ENCODE data around the gene TRIP12. TPM values are rescaled to one million over a fixed set of nuclear protein-coding genes. Genes with fewer than 3 reads are reported as not detected.
"Not testable (repeated sequence)": the region's sequence is repeated elsewhere in the genome, so short reads cannot be mapped to it uniquely, and the experiment has no call there.

The TRIP12 gene
- polyA plus RNA-seq, 4 donors = 16.8 to 93.9 (median 25.8) TPM

- 14 to 48% (median 39%) methylated on average over 1 of the region's 1 CpG for WGBS, 3 donors
- Histone ChIP-seq H3K9me3 (ENCODE audit: control insufficient read depth in 2 of 2, insufficient read depth in 1 of 2, low read depth in 1 of 2, low read length in 1 of 2) (no peaks in the 10 kb centered on the region), H3K4me3 (ENCODE audit: low read depth in 1 of 3, low read length in 3 of 3) (no peak overlapping the region), H3K27ac (ENCODE audit: low read depth in 1 of 3, low read length in 2 of 3) (no peak overlapping the region), H3K4me1 (ENCODE audit: control insufficient read depth in 3 of 3, insufficient read depth in 2 of 3, low read depth in 1 of 3, low read length in 2 of 3) (peaks cover 0 to 2% (median 2%) of the 10 kb centered on the region in 3 donors), H3K27me3 (ENCODE audit: control insufficient read depth in 3 of 3, insufficient read depth in 3 of 3, low read length in 3 of 3) (no peaks in the 10 kb centered on the region), H3K36me3 (ENCODE audit: control insufficient read depth in 3 of 3, insufficient read depth in 2 of 3, low read depth in 1 of 3, low read length in 3 of 3) (peaks cover 0 to 24% (median 5%) of the 10 kb centered on the region in 3 donors)
- DNase-seq (peak; percentile 41 to 70), FAIRE-seq (no peak)
Observed at GRCh38 chr2:229910832-229911412, 10.9 kb downstream of the TRIP12 start.

GRCh38 chr2:229910147-229910831 lies 11.5 kb downstream of the TRIP12 start:
- DNase-seq (no peak), FAIRE-seq (peak; percentile 19)
- H3K36me3 ChIP-seq (ENCODE audit: control insufficient read depth in 3 of 3, insufficient read depth in 2 of 3, low read depth in 1 of 3, low read length in 3 of 3) = peaks cover 0 to 24% (median 5%) of the 10 kb centered on the region in 3 donors
- no peak overlapping the region for H3K4me3 ChIP-seq (ENCODE audit: low read depth in 1 of 3, low read length in 3 of 3)
- 82 to 90% (median 84%) methylated on average over 1 of the region's 1 CpG for WGBS, 3 donors
- H3K27me3 ChIP-seq (ENCODE audit: control insufficient read depth in 3 of 3, insufficient read depth in 3 of 3, low read length in 3 of 3) = no peaks in the 10 kb centered on the region
- H3K27ac ChIP-seq (ENCODE audit: low read depth in 1 of 3, low read length in 2 of 3) = no peak overlapping the region
- H3K4me1 ChIP-seq (ENCODE audit: control insufficient read depth in 3 of 3, insufficient read depth in 2 of 3, low read depth in 1 of 3, low read length in 2 of 3) = peaks cover 0 to 2% (median 2%) of the 10 kb centered on the region in 3 donors
- H3K9me3 ChIP-seq (ENCODE audit: control insufficient read depth in 2 of 2, insufficient read depth in 1 of 2, low read depth in 1 of 2, low read length in 1 of 2) = no peaks in the 10 kb centered on the region

- Histone ChIP-seq H3K27me3 (ENCODE audit: control insufficient read depth in 3 of 3, insufficient read depth in 3 of 3, low read length in 3 of 3) (no peaks in the 10 kb centered on the region), H3K9me3 (ENCODE audit: control insufficient read depth in 2 of 2, insufficient read depth in 1 of 2, low read depth in 1 of 2, low read length in 1 of 2) (no peaks in the 10 kb centered on the region), H3K4me3 (ENCODE audit: low read depth in 1 of 3, low read length in 3 of 3) (no peak overlapping the region), H3K36me3 (ENCODE audit: control insufficient read depth in 3 of 3, insufficient read depth in 2 of 3, low read depth in 1 of 3, low read length in 3 of 3) (peaks cover 0 to 21% (median 5%) of the 10 kb centered on the region in 3 donors), H3K4me1 (ENCODE audit: control insufficient read depth in 3 of 3, insufficient read depth in 2 of 3, low read depth in 1 of 3, low read length in 2 of 3) (peaks cover 0 to 2% (median 0%) of the 10 kb centered on the region in 3 donors), H3K27ac (ENCODE audit: low read depth in 1 of 3, low read length in 2 of 3) (no peak overlapping the region)
- DNase-seq = peak in 1 of 2 donors; percentile 25
- no peak for FAIRE-seq
- 49 to 62% (median 53%) methylated on average over 2 of the region's 2 CpGs for WGBS, 3 donors
Observed at GRCh38 chr2:229909090-229909489, 12.7 kb downstream of the TRIP12 start.

GRCh38 chr2:229905601-229906000 lies 16.2 kb downstream of the TRIP12 start:
- no peaks in the 10 kb centered on the region for H3K27me3 ChIP-seq (ENCODE audit: control insufficient read depth in 3 of 3, insufficient read depth in 3 of 3, low read length in 3 of 3)
- H3K27ac ChIP-seq (ENCODE audit: low read depth in 1 of 3, low read length in 2 of 3) = no peak overlapping the region
- WGBS, 3 donors = 76 to 95% (median 87%) methylated on average over 2 of the region's 2 CpGs
- no peaks in the 10 kb centered on the region for H3K9me3 ChIP-seq (ENCODE audit: control insufficient read depth in 2 of 2, insufficient read depth in 1 of 2, low read depth in 1 of 2, low read length in 1 of 2)
- peaks cover 0 to 4% (median 0%) of the 10 kb centered on the region in 3 donors for H3K4me1 ChIP-seq (ENCODE audit: control insufficient read depth in 3 of 3, insufficient read depth in 2 of 3, low read depth in 1 of 3, low read length in 2 of 3)
- FAIRE-seq (no peak), DNase-seq (no peak)
- H3K4me3 ChIP-seq (ENCODE audit: low read depth in 1 of 3, low read length in 3 of 3) = no peak overlapping the region
- H3K36me3 ChIP-seq (ENCODE audit: control insufficient read depth in 3 of 3, insufficient read depth in 2 of 3, low read depth in 1 of 3, low read length in 3 of 3) = peaks cover 0 to 35% (median 9%) of the 10 kb centered on the region in 3 donors

GRCh38 chr2:229903037-229903436 lies 18.8 kb downstream of the TRIP12 start:
- peaks cover 0 to 27% (median 9%) of the 10 kb centered on the region in 3 donors for H3K36me3 ChIP-seq (ENCODE audit: control insufficient read depth in 3 of 3, insufficient read depth in 2 of 3, low read depth in 1 of 3, low read length in 3 of 3)
- no peak for DNase-seq

GRCh38 chr2:229901819-229902218 lies 20.0 kb downstream of the TRIP12 start:
- no peaks in the 10 kb centered on the region for H3K9me3 ChIP-seq (ENCODE audit: control insufficient read depth in 2 of 2, insufficient read depth in 1 of 2, low read depth in 1 of 2, low read length in 1 of 2)
- no peak overlapping the region for H3K27ac ChIP-seq (ENCODE audit: low read depth in 1 of 3, low read length in 2 of 3)
- no peak for FAIRE-seq

More at GRCh38 chr2:229903037-229903436, 18.8 kb downstream of the TRIP12 start:
- Histone ChIP-seq H3K27ac (ENCODE audit: low read depth in 1 of 3, low read length in 2 of 3) (no peak overlapping the region), H3K4me3 (ENCODE audit: low read depth in 1 of 3, low read length in 3 of 3) (no peak overlapping the region), H3K4me1 (ENCODE audit: control insufficient read depth in 3 of 3, insufficient read depth in 2 of 3, low read depth in 1 of 3, low read length in 2 of 3) (peaks cover 0 to 4% (median 0%) of the 10 kb centered on the region in 3 donors), H3K27me3 (ENCODE audit: control insufficient read depth in 3 of 3, insufficient read depth in 3 of 3, low read length in 3 of 3) (no peaks in the 10 kb centered on the region), H3K9me3 (ENCODE audit: control insufficient read depth in 2 of 2, insufficient read depth in 1 of 2, low read depth in 1 of 2, low read length in 1 of 2) (no peaks in the 10 kb centered on the region)
- WGBS, 3 donors = 81 to 83% (median 82%) methylated on average over 3 of the region's 3 CpGs
- FAIRE-seq = no peak

GRCh38 chr2:229900514-229900913 lies 21.3 kb downstream of the TRIP12 start:
- not testable (repeated sequence) for H3K4me1 ChIP-seq (ENCODE audit: control insufficient read depth in 3 of 3, insufficient read depth in 2 of 3, low read depth in 1 of 3, low read length in 2 of 3); H3K27me3 ChIP-seq (ENCODE audit: control insufficient read depth in 3 of 3, insufficient read depth in 3 of 3, low read length in 3 of 3); H3K27ac ChIP-seq (ENCODE audit: low read depth in 1 of 3, low read length in 2 of 3); H3K9me3 ChIP-seq (ENCODE audit: control insufficient read depth in 2 of 2, insufficient read depth in 1 of 2, low read depth in 1 of 2, low read length in 1 of 2); FAIRE-seq; DNase-seq; H3K4me3 ChIP-seq (ENCODE audit: low read depth in 1 of 3, low read length in 3 of 3)
- peaks cover 0 to 24% (median 4%) of the 10 kb centered on the region in 3 donors for H3K36me3 ChIP-seq (ENCODE audit: control insufficient read depth in 3 of 3, insufficient read depth in 2 of 3, low read depth in 1 of 3, low read length in 3 of 3)
- WGBS, 3 donors = 82 to 93% (median 87%) methylated on average over 9 of the region's 9 CpGs

More at GRCh38 chr2:229901819-229902218, 20.0 kb downstream of the TRIP12 start:
- Histone ChIP-seq H3K4me3 (ENCODE audit: low read depth in 1 of 3, low read length in 3 of 3) (no peak overlapping the region), H3K4me1 (ENCODE audit: control insufficient read depth in 3 of 3, insufficient read depth in 2 of 3, low read depth in 1 of 3, low read length in 2 of 3) (peaks cover 0 to 4% (median 0%) of the 10 kb centered on the region in 3 donors), H3K36me3 (ENCODE audit: control insufficient read depth in 3 of 3, insufficient read depth in 2 of 3, low read depth in 1 of 3, low read length in 3 of 3) (peaks cover 0 to 24% (median 4%) of the 10 kb centered on the region in 3 donors), H3K27me3 (ENCODE audit: control insufficient read depth in 3 of 3, insufficient read depth in 3 of 3, low read length in 3 of 3) (no peaks in the 10 kb centered on the region)
- DNase-seq = peak in 1 of 2 donors; percentile 24
- WGBS, 3 donors = 54 to 59% (median 55%) methylated on average over 3 of the region's 3 CpGs

GRCh38 chr2:229900012-229900411 lies 21.8 kb downstream of the TRIP12 start:
- FAIRE-seq = no peak

More at GRCh38 chr2:229900012-229900411, 21.8 kb downstream of the TRIP12 start:
- Histone ChIP-seq H3K27ac (ENCODE audit: low read depth in 1 of 3, low read length in 2 of 3) (no peak overlapping the region), H3K9me3 (ENCODE audit: control insufficient read depth in 2 of 2, insufficient read depth in 1 of 2, low read depth in 1 of 2, low read length in 1 of 2) (no peaks in the 10 kb centered on the region), H3K4me1 (ENCODE audit: control insufficient read depth in 3 of 3, insufficient read depth in 2 of 3, low read depth in 1 of 3, low read length in 2 of 3) (peaks cover 0 to 4% (median 0%) of the 10 kb centered on the region in 3 donors), H3K27me3 (ENCODE audit: control insufficient read depth in 3 of 3, insufficient read depth in 3 of 3, low read length in 3 of 3) (no peaks in the 10 kb centered on the region), H3K36me3 (ENCODE audit: control insufficient read depth in 3 of 3, insufficient read depth in 2 of 3, low read depth in 1 of 3, low read length in 3 of 3) (peaks cover 0 to 24% (median 4%) of the 10 kb centered on the region in 3 donors), H3K4me3 (ENCODE audit: low read depth in 1 of 3, low read length in 3 of 3) (no peak overlapping the region)
- no peak for DNase-seq
- 76 to 85% (median 81%) methylated on average over 3 of the region's 3 CpGs for WGBS, 3 donors

Data from small intestine (tissue), 7 donors.